ENCODE measurements around the gene CBX5. TPM values are rescaled to one million over a fixed set of nuclear protein-coding genes. Genes with fewer than 3 reads are reported as not detected.

Gene CBX5
- total RNA-seq, 4 donors from 2014 or later, result 32.5 to 62.4 (median 49.3) TPM

GRCh38 chr12:54199034-54199433 lies 80.9 kb downstream of the CBX5 start:
- Histone ChIP-seq H3K36me3 (no peaks in the 10 kb centered on the region), H3K27me3 (peaks cover 95% of the 10 kb centered on the region), H3K9me3 (no peaks in the 10 kb centered on the region), H3K4me3 (no peak overlapping the region), H3K4me1 (no peaks in the 10 kb centered on the region), H3K27ac (no peak overlapping the region)
- no peak for ATAC-seq
- TF ChIP-seq EP300 (IDR thresholded peaks at IDR 0.05) (no peak), POLR2AphosphoS5 (IDR thresholded peaks at IDR 0.05) (no peak), POLR2A (IDR thresholded peaks at IDR 0.05) (no peak), CTCF (IDR thresholded peaks at IDR 0.05) (no peak)
- WGBS, 2 donors (ENCODE audit: low coverage in 1 of 2), result 64 to 85% methylated on average over 3 to 6 of the region's 6 CpGs

GRCh38 chr12:54197431-54197909 lies 82.5 kb downstream of the CBX5 start:
- Histone ChIP-seq H3K27me3 (peaks cover 97% of the 10 kb centered on the region), H3K4me1 (no peaks in the 10 kb centered on the region), H3K27ac (no peak overlapping the region), H3K36me3 (no peaks in the 10 kb centered on the region), H3K9me3 (no peaks in the 10 kb centered on the region), H3K4me3 (no peak overlapping the region)
- WGBS, 2 donors (ENCODE audit: low coverage in 1 of 2), result 64 to 81% methylated on average over 3 of the region's 8 CpGs
- no peak for ATAC-seq
- TF ChIP-seq POLR2A (IDR thresholded peaks at IDR 0.05), result no peak
- TF ChIP-seq CTCF (IDR thresholded peaks at IDR 0.05), result no peak
- TF ChIP-seq POLR2AphosphoS5 (IDR thresholded peaks at IDR 0.05), result no peak
- no peak for TF ChIP-seq EP300 (IDR thresholded peaks at IDR 0.05)

DNA sequence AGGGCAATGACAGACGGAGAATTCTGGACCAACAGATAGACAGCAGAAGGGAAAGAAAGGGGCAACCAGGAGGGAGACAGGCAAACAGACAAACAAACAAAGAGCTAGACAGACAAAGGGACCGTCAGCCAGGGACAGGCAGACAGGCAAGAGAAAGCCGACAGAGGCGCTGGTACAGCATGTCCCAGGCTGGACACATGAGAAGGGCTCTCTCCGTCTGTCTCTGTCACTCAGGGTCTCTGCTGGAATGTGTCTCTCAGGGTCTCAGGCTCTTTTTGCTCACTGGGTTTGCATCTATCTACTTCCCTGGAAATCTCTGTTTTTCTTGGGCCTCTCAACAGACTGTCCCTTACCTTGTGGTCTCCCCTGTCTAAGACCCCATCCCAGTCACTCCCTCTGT lies 82.9 kb downstream of the CBX5 start:
- no peaks in the 10 kb centered on the region for H3K4me1 ChIP-seq
- H3K9me3 ChIP-seq, result no peaks in the 10 kb centered on the region
- 71 to 87% methylated on average over 5 of the region's 5 CpGs for WGBS, 2 donors (ENCODE audit: low coverage in 1 of 2)
- H3K27ac ChIP-seq, result no peak overlapping the region
- no peaks in the 10 kb centered on the region for H3K36me3 ChIP-seq
- peaks cover 97% of the 10 kb centered on the region for H3K27me3 ChIP-seq
- ATAC-seq, result no peak
- no peak for TF ChIP-seq POLR2AphosphoS5 (IDR thresholded peaks at IDR 0.05)
- TF ChIP-seq EP300 (IDR thresholded peaks at IDR 0.05), result no peak
- TF ChIP-seq POLR2A (IDR thresholded peaks at IDR 0.05), result no peak
- TF ChIP-seq CTCF (IDR thresholded peaks at IDR 0.05), result no peak
- H3K4me3 ChIP-seq, result no peak overlapping the region

GRCh38 chr12:54196396-54196795 lies 83.5 kb downstream of the CBX5 start:
- H3K36me3 ChIP-seq, result no peaks in the 10 kb centered on the region
- H3K27ac ChIP-seq, result no peak overlapping the region
- WGBS, 2 donors (ENCODE audit: low coverage in 1 of 2), result 77% methylated on average over 3 to 4 of the region's 5 CpGs
- H3K9me3 ChIP-seq, result no peaks in the 10 kb centered on the region
- TF ChIP-seq POLR2A (IDR thresholded peaks at IDR 0.05), result no peak
- no peak for TF ChIP-seq CTCF (IDR thresholded peaks at IDR 0.05)
- TF ChIP-seq POLR2AphosphoS5 (IDR thresholded peaks at IDR 0.05), result no peak
- TF ChIP-seq EP300 (IDR thresholded peaks at IDR 0.05), result no peak
- peaks cover 0 to 5% (median under 1%) of the 10 kb centered on the region in 3 donors for H3K4me1 ChIP-seq
- H3K4me3 ChIP-seq, result no peak overlapping the region
- peaks cover 91% of the 10 kb centered on the region for H3K27me3 ChIP-seq
- no peak for ATAC-seq

DNA sequence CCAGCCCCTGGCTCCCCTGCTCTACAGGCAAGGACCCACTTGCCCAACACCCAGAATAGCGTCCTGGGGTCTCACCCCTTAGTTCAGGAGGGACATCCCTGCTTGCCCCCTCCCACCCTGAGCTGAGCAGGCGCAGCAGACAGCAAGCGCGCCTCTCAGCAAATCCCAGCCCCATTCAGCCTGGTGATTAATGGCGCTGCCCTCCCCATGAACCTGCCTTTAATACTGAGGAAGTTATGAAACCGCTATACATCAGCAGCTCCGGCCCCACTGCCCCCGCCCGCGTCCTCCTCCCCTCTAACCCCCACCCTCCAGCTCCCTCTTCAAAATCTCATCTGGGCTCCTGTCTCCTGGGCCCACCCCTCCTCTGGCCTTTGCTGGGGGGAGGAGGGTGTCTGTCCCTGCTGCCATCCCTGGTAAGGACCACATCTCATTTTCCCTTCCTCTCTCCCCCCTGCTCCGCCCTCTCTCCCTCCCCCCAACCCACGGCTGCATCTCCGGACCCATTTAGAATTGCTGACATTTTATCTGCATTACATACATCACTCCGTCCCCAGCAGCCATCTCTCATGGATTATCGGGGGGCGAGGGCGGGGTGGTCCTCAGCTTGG lies 84.1 kb downstream of the CBX5 start:
- ATAC-seq, result no peak
- Histone ChIP-seq H3K4me3 (no peak overlapping the region), H3K9me3 (no peaks in the 10 kb centered on the region), H3K36me3 (no peaks in the 10 kb centered on the region), H3K27ac (no peak overlapping the region), H3K4me1 (peaks cover 0 to 9% (median 4%) of the 10 kb centered on the region in 3 donors), H3K27me3 (peaks cover 88% of the 10 kb centered on the region)
- no peak for TF ChIP-seq POLR2A (IDR thresholded peaks at IDR 0.05)
- no peak for TF ChIP-seq EP300 (IDR thresholded peaks at IDR 0.05)
- no peak for TF ChIP-seq CTCF (IDR thresholded peaks at IDR 0.05)
- TF ChIP-seq POLR2AphosphoS5 (IDR thresholded peaks at IDR 0.05), result no peak
- 7 to 25% methylated on average over 5 of the region's 17 CpGs for WGBS, 2 donors (ENCODE audit: low coverage in 1 of 2)

All from gastroesophageal sphincter (tissue), 4 donors.